ENCODE results near the gene OSBPL8.

GRCh38 chr12:76417116-76417515 is 142.5 kb downstream of the OSBPL8 start:
- no peak for TF ChIP-seq CTCF (IDR thresholded peaks at IDR 0.05)
- TF ChIP-seq POLR2A (IDR thresholded peaks at IDR 0.05) = no peak
